HG02610 (cell line): ENCODE measurements around the gene NUTM2E.
"Not testable (repeated sequence)": the region's sequence is repeated elsewhere in the genome, so short reads cannot be mapped to it uniquely, and the experiment has no call there.

Experiments used
- ATAC-seq: cut with Tn5 transposase; IDR thresholded peaks from one replicate; pipeline ENCODE4 v1.9.1; 2021; ENCODE audit warnings: mild to moderate bottlenecking, moderate library complexity; ENCODE audit not compliant: unreplicated experiment

NUTM2E gene

DNA sequence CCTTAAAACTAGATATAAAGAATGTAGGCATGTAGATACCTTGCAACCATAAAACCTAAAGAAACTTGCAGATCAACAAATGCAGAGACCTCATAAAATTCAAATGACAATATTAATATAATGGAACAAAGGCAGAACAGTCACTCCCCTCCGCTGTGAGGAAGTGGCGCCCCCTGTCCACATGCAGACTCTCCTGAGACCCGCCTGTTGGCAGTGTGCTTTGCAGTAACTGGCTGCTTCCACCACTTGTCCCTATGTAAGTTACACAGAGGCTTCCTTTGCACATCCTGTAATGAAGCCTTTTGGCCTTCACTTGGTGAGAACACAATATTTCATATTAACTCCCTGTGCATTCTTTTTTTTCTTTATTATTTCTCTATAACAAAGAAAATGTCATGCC lies 36.3 kb downstream of the NUTM2E start:
- ATAC-seq: not testable (repeated sequence)

DNA sequence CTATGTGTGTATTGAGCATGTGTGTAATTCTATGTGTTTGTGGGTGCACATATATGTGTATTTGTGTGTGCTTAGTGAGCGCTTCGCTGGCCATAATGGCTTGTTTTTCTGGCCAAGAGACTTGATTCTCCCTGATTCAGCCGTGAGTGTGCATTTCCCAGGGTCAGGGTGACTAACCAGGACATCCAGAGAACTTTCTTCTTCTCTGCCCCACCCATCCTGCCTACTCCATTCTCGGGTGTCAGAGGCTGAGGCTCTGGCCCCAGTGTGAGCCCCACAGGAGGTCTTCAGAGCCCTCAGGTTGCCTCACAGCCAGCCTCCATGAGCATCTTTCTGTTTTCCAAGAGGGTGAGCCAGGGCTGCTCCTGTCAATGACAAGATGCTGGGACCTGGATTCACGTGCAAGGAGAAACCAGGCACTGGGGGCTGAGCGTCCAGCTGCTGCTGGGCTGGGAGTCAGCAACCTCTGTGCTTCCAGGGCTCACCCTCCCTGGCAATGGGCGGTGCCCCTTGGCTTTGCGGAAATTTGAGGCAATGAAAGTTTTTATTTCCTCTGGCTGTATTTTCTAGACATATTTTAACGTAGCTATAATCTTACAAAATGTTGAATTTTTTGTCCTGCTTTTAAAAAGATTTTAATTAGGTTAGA lies 40.5 kb downstream of the NUTM2E start:
- ATAC-seq: not testable (repeated sequence)

DNA sequence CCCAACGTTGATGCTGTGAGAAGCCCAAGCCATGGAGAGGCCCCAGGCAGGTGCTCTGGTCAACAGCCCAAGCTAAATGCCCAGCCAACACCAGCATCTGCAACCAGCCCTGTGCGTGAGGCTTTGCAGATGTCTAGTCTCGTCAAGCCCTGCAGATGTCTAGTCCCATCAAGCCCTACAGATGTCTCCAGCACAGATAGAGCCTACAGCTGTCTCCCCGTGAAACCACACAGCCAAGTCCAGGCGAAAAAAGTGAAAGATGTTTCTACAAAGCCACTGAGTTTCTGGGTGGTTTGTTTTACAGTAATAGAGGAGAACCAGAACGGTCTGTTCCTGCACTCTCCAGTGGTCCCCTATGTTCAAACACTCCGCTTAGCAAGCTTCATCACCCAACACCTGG lies 41.5 kb downstream of the NUTM2E start:
- ATAC-seq: not testable (repeated sequence)

DNA sequence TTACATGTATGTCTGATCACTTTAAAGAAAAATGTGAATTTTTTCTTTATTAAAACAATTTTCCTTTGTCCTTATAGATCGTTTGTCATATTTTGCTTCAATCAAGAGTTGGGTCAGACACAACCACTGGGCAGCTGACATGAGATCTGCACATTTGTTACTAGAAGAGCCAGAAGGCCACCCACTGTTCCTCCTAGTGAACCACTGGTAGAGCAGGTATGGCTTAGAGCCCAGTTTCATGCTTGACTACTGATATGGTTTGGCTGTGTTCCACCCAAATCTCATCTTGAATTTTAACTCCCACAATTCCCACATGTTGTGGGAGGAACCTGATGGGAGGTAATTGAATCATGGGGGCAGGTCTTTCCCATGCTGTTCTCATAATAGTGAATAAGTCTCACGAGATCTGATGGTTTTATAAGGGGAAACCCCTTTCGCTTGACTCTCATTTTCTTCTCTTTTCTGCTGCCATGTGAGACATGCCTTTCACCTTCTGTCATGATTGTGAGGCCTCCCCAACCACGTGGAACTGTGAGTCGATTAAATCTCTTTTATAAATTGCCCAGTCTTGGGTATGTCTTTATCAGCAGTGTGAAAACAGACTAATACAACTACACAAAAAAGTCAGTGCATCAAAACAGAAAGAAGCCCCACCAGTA lies 43.0 kb downstream of the NUTM2E start:
- ATAC-seq: not testable (repeated sequence)

DNA sequence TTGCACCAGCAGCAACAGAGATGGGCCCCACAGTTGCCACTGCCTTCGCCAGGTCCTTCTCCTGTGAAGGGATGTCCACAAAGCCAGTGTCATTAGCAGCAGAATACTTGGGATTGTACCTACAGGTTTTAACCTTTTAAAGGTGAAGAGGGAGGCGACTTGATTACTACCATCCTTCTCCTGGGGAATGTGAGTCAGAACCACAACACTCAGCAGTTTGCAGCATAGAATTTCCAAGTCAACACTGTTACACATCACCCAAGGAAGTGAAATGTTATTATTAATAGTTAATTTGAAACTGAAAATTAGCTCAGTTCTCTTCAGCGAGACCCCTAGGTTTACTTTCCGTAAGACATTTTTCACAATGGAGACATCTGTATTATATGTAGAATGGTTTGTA lies 45.2 kb downstream of the NUTM2E start:
- not testable (repeated sequence) for ATAC-seq
